Astrocyte of the cerebellum (primary cell): Measurements from ENCODE around the gene WIPF3.

Experiments
- DNase-seq: peaks from one replicate; pipeline ENCODE4 v3.0.0-alpha.2; 2011; ENCODE audit warnings: low read depth
- H3K4me3 ChIP-seq: 2 replicates; pipeline ENCODE4 v1.5.1; 2011; ENCODE audit warnings: mild to moderate bottlenecking, low read depth, low read length, moderate library complexity
- in situ Hi-C: cut with HindIII; loops from 2 replicates; pipeline ENCODE4 v1.10.0; 2017; ENCODE audit warnings: low sequenced_read_pairs
- TF ChIP-seq, protein P1 (sequence below): IDR thresholded peaks from 2 replicates; pipeline ENCODE4 v1.5.1; 2012; ENCODE audit warnings: low read length, low read depth, moderate library complexity, mild to moderate bottlenecking; ENCODE audit errors: missing control alignments

Gene WIPF3

GRCh38 chr7:29815181-29816105, 9.1 kb downstream of the WIPF3 start:
- TF ChIP-seq, protein P1, sequence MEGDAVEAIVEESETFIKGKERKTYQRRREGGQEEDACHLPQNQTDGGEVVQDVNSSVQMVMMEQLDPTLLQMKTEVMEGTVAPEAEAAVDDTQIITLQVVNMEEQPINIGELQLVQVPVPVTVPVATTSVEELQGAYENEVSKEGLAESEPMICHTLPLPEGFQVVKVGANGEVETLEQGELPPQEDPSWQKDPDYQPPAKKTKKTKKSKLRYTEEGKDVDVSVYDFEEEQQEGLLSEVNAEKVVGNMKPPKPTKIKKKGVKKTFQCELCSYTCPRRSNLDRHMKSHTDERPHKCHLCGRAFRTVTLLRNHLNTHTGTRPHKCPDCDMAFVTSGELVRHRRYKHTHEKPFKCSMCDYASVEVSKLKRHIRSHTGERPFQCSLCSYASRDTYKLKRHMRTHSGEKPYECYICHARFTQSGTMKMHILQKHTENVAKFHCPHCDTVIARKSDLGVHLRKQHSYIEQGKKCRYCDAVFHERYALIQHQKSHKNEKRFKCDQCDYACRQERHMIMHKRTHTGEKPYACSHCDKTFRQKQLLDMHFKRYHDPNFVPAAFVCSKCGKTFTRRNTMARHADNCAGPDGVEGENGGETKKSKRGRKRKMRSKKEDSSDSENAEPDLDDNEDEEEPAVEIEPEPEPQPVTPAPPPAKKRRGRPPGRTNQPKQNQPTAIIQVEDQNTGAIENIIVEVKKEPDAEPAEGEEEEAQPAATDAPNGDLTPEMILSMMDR: no peak
- H3K4me3 ChIP-seq: no peak overlapping the region
- in situ Hi-C loops: no loop called here
- DNase-seq: no peak

GRCh38 chr7:29818308-29818707, 12.0 kb downstream of the WIPF3 start:
- H3K4me3 ChIP-seq: no peak overlapping the region
- no peak for DNase-seq
- in situ Hi-C loops: no loop called here
- TF ChIP-seq, protein P1: no peak

DNA sequence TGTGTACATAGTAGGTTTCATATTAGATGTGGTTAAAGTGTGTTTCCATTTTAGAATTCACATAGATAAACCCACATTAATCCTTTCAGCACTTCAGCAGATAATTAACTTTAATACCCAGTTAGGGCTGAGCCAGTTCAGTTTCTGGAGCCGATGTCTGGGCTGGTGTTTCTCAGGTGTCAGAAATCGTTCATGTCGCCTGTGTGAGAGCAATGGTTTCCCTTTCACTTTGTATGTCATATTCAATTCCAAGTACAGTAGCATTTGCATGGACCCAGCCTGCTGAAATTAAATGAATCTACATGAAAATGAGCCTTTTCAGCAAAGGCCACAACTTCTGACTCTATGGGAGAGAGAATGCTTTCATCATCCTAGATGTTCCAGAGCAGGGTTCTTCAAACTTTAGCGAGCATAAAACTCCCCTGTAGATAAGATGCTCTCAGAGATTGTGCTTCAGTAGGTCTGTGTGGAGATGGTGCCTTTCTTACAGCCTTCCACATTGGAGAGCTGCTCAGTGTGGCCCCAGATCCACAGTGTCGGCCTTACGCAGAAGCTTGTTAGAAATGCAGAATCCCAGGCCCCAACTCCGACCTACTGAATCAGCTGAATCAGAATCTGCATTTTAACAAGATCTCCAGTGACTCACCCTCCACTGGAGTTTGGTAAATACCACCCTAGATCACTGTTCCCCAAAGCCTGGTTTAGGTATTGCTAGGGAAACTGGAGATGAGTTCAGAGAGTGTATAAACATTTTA, 19.6 kb downstream of the WIPF3 start:
- H3K4me3 ChIP-seq: no peak overlapping the region
- no peak for DNase-seq
- TF ChIP-seq, protein P1: no peak
- in situ Hi-C loops: no loop called here

DNA sequence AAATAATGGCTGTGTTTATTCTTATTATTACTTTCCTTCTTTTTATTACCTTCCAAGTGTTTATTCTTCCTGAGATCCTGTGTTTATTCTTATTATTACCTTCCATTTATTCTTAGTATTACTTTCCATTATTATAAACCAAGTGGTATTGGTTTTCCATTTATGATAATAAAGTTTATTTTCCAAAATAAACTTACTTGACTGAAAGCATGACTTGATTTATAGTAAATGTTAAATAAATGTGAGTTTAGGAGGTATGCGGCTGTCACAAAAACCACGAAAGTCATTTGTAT, 20.2 kb downstream of the WIPF3 start:
- TF ChIP-seq, protein P1: no peak
- DNase-seq: no peak
- in situ Hi-C loops: no loop called here
- no peak overlapping the region for H3K4me3 ChIP-seq

GRCh38 chr7:29826904-29827303, 20.6 kb downstream of the WIPF3 start:
- in situ Hi-C loops: no loop called here
- no peak overlapping the region for H3K4me3 ChIP-seq
- no peak for DNase-seq
- TF ChIP-seq, protein P1: no peak

- in situ Hi-C loops: no loop called here
- DNase-seq: no peak
- TF ChIP-seq, protein P1: no peak
- H3K4me3 ChIP-seq: no peak overlapping the region
Measured at GRCh38 chr7:29831705-29832104, 25.4 kb downstream of the WIPF3 start.
